ES-I3 (cell line): ENCODE measurements around the gene DRAM2.
"Not testable (repeated sequence)": the region's sequence is repeated elsewhere in the genome, so short reads cannot be mapped to it uniquely, and the experiment has no call there.

ENCODE experiments used
- H3K36me3 ChIP-seq: 2 replicates; pipeline ENCODE4 v1.6.1; 2013; ENCODE audit warnings: mild to moderate bottlenecking, low read length, control low read depth, moderate library complexity; ENCODE audit not compliant: insufficient read depth
- H3K4me1 ChIP-seq: 2 replicates; pipeline ENCODE4 v1.6.1; 2013; ENCODE audit warnings: mild to moderate bottlenecking, control low read depth, low read length; ENCODE audit not compliant: insufficient read depth
- H3K9ac ChIP-seq: 2 replicates; pipeline ENCODE4 v1.6.1; 2013; ENCODE audit warnings: low read depth, mild to moderate bottlenecking, low read length, moderate library complexity
- H3K9me3 ChIP-seq: 2 replicates; pipeline ENCODE4 v1.6.1; 2013; ENCODE audit warnings: mild to moderate bottlenecking, low read length, moderate library complexity; ENCODE audit not compliant: control insufficient read depth, insufficient read depth

DRAM2 gene

GRCh38 chr1:111079329-111079728, 60.6 kb downstream of the DRAM2 start:
- H3K4me1 ChIP-seq, H3K9me3 ChIP-seq, H3K9ac ChIP-seq, H3K36me3 ChIP-seq: not testable (repeated sequence)

- not testable (repeated sequence) for H3K36me3 ChIP-seq, H3K4me1 ChIP-seq, H3K9me3 ChIP-seq, H3K9ac ChIP-seq
Measured at GRCh38 chr1:111077312-111077711, 62.6 kb downstream of the DRAM2 start.
